H9 (cell line): ENCODE data around the gene IPO13. TPM values are rescaled to one million over a fixed set of nuclear protein-coding genes. Genes with fewer than 3 reads are reported as not detected.

Experiments
- DNase-seq: peaks from one replicate; pipeline ENCODE4 v3.0.0-alpha.2; 2017
- H2AFZ ChIP-seq: one replicate; pipeline ENCODE4 v1.6.1; 2013; ENCODE audit warnings: mild to moderate bottlenecking, low read length, control low read depth, moderate library complexity
- H2AK5ac ChIP-seq: 2 replicates; pipeline ENCODE4 v1.6.1; 2013; ENCODE audit warnings: low read length, control low read depth, mixed read lengths; ENCODE audit not compliant: insufficient read length
- H2BK120ac ChIP-seq: one replicate; pipeline ENCODE4 v1.6.1; 2013; ENCODE audit warnings: low read depth, mild to moderate bottlenecking, low read length, control low read depth, inconsistent platforms; ENCODE audit not compliant: poor library complexity, severe bottlenecking
- H2BK12ac ChIP-seq: 2 replicates; pipeline ENCODE4 v1.6.1; 2013; ENCODE audit warnings: low read length, control low read depth, mixed read lengths, low read depth; ENCODE audit not compliant: insufficient read length
- H2BK15ac ChIP-seq: 2 replicates; pipeline ENCODE4 v1.6.1; 2013; ENCODE audit warnings: low read depth, low read length, control low read depth
- H2BK20ac ChIP-seq: one replicate; pipeline ENCODE4 v1.6.1; 2013; ENCODE audit warnings: low read depth, mild to moderate bottlenecking, low read length, control low read depth, inconsistent platforms; ENCODE audit not compliant: poor library complexity, severe bottlenecking
- H2BK5ac ChIP-seq: 2 replicates; pipeline ENCODE4 v1.6.1; 2013; ENCODE audit warnings: low read length, control low read depth, mixed read lengths; ENCODE audit not compliant: insufficient read length
- H3K14ac ChIP-seq: 2 replicates; pipeline ENCODE4 v1.6.1; 2013; ENCODE audit warnings: low read length, control low read depth; ENCODE audit not compliant: insufficient read depth
- H3K18ac ChIP-seq: 2 replicates; pipeline ENCODE4 v1.6.1; 2013; ENCODE audit warnings: low read depth, mild to moderate bottlenecking, mixed read lengths, low read length, control low read depth; ENCODE audit not compliant: insufficient read length
- H3K23ac ChIP-seq: 2 replicates; pipeline ENCODE4 v1.6.1; 2013; ENCODE audit warnings: low read length, control low read depth, mixed read lengths, low read depth; ENCODE audit not compliant: insufficient read length
- H3K23me2 ChIP-seq: 2 replicates; pipeline ENCODE4 v1.6.1; 2013; ENCODE audit warnings: low read depth, mild to moderate bottlenecking, mixed read lengths, low read length, control low read depth; ENCODE audit not compliant: insufficient read length, poor library complexity, severe bottlenecking
- H3K27ac ChIP-seq: 2 replicates; pipeline ENCODE4 v1.5.1; 2013; ENCODE audit warnings: low read length, control low read depth, mixed read lengths, low read depth; ENCODE audit not compliant: insufficient read length
- H3K27me3 ChIP-seq: 2 replicates; pipeline ENCODE4 v1.6.1; 2013; ENCODE audit warnings: low read length, control low read depth, inconsistent platforms; ENCODE audit not compliant: insufficient read depth
- H3K4ac ChIP-seq: 2 replicates; pipeline ENCODE4 v1.6.1; 2013; ENCODE audit warnings: low read depth, mild to moderate bottlenecking, control low read depth, inconsistent platforms, low read length, moderate library complexity
- H3K4me1 ChIP-seq: 2 replicates; pipeline ENCODE4 v1.6.1; 2013; ENCODE audit warnings: low read length, control low read depth, inconsistent platforms; ENCODE audit not compliant: insufficient read depth
- H3K4me2 ChIP-seq: 2 replicates; pipeline ENCODE4 v1.6.1; 2013; ENCODE audit warnings: low read length, control low read depth, mixed read lengths; ENCODE audit not compliant: insufficient read length, insufficient read depth
- H3K56ac ChIP-seq: 2 replicates; pipeline ENCODE4 v1.6.1; 2013; ENCODE audit warnings: low read depth, mild to moderate bottlenecking, mixed read lengths, low read length, control low read depth; ENCODE audit not compliant: insufficient read length
- H3K79me1 ChIP-seq: 2 replicates; pipeline ENCODE4 v1.6.1; 2013; ENCODE audit warnings: low read depth, mild to moderate bottlenecking, moderate library complexity, low read length, control low read depth, inconsistent platforms; ENCODE audit not compliant: insufficient read depth, poor library complexity, severe bottlenecking
- H3K79me2 ChIP-seq: 2 replicates; pipeline ENCODE4 v1.6.1; 2013; ENCODE audit warnings: low read length, control low read depth, inconsistent platforms; ENCODE audit not compliant: insufficient read depth
- H3K9ac ChIP-seq: 2 replicates; pipeline ENCODE4 v1.6.1; 2013; ENCODE audit warnings: low read length, control low read depth, mixed read lengths; ENCODE audit not compliant: insufficient read length; ENCODE audit errors: extremely low read depth
- H3K9me3 ChIP-seq: one replicate; pipeline ENCODE4 v1.6.1; 2013; ENCODE audit warnings: low read depth, low read length, inconsistent platforms; ENCODE audit not compliant: control insufficient read depth
- H3T11ph ChIP-seq: one replicate; pipeline ENCODE4 v1.6.1; 2013; ENCODE audit warnings: mild to moderate bottlenecking, low read length, control low read depth, inconsistent platforms
- H4K20me1 ChIP-seq: one replicate; pipeline ENCODE4 v1.6.1; 2013; ENCODE audit not compliant: control insufficient read depth, insufficient read length, insufficient read depth
- H4K5ac ChIP-seq: 2 replicates; pipeline ENCODE4 v1.6.1; 2013; ENCODE audit warnings: low read depth, mild to moderate bottlenecking, mixed read lengths, low read length, control low read depth; ENCODE audit not compliant: insufficient read length
- H4K8ac ChIP-seq: replicated peaks from 2 replicates; pipeline ENCODE4 v1.6.1; 2013; ENCODE audit warnings: low read length, control low read depth, mixed read lengths, low read depth; ENCODE audit not compliant: insufficient read length
- H4K91ac ChIP-seq: 2 replicates; pipeline ENCODE4 v1.6.1; 2013; ENCODE audit warnings: low read depth, mild to moderate bottlenecking, moderate library complexity, mixed read lengths, low read length, control low read depth; ENCODE audit not compliant: insufficient read length
- H3K27ac Mint-ChIP-seq, 3 experiments: 2 replicates in 2 of 3; 3 replicates in 1 of 3; pipeline ENCODE4 v1.8.0; 2020 to 2021; ENCODE audit warnings: mixed read lengths in 3 of 3, mild to moderate bottlenecking in 1 of 3, moderate library complexity in 1 of 3
- H3K27me3 Mint-ChIP-seq: 2 replicates; pipeline ENCODE4 v1.8.0; 2021; ENCODE audit warnings: low read depth, mild to moderate bottlenecking, moderate library complexity, mixed read lengths
- H3K36me3 Mint-ChIP-seq, 3 experiments: 2 replicates in 2 of 3; 3 replicates in 1 of 3; pipeline ENCODE4 v1.8.0; 2020 to 2021; ENCODE audit warnings: low read depth in 3 of 3, mixed read lengths in 3 of 3; ENCODE audit not compliant: insufficient read depth in 1 of 3
- H3K4me1 Mint-ChIP-seq, 2 experiments: 2 replicates each; pipeline ENCODE4 v1.8.0; 2020; ENCODE audit warnings: mixed read lengths in 2 of 2
- H3K4me3 Mint-ChIP-seq, 2 experiments: 2 replicates in 1 of 2; 3 replicates in 1 of 2; pipeline ENCODE4 v1.8.0; 2020 to 2021; ENCODE audit warnings: mild to moderate bottlenecking in 2 of 2, mixed read lengths in 2 of 2, moderate library complexity in 1 of 2
- H3K9me3 Mint-ChIP-seq, 2 experiments: 2 replicates in 1 of 2; 3 replicates in 1 of 2; pipeline ENCODE4 v1.8.0; 2020; ENCODE audit warnings: mild to moderate bottlenecking in 2 of 2, mixed read lengths in 2 of 2, moderate library complexity in 1 of 2
- CTCF ChIP-seq: fragments of 200-600 bp; sonication (generic); conservative IDR thresholded peaks from 3 replicates; pipeline ENCODE4 v1.8.0; 2021; ENCODE audit warnings: antibody characterized with exemption, mild to moderate bottlenecking
- WGBS: extraction: QIAGEN DNeasy Blood & Tissue Kit; methylation state at CpG from one replicate; pipeline ENCODE4 v1.1.7; 2013; ENCODE audit warnings: missing lambda C conversion rate, low lambda C conversion rate, mixed read lengths; ENCODE audit not compliant: insufficient read length; ENCODE audit errors: extremely low coverage; 5-methylcytosine and 5-hydroxymethylcytosine counted together
- total RNA-seq: library from RNA; stranded (reverse); gene quantifications from 2 replicates; pipeline ENCODE4 v1.2.1, GENCODE V29; 2021

IPO13 gene
- total RNA-seq, 1 experiment from 2014 or later = 24.5 TPM

GRCh38 chr1:43945674-43946235 is 995 bp upstream of the IPO13 start:
- Histone ChIP-seq H3K4me1 (no peaks in the 10 kb centered on the region), H3K27me3 (no peaks in the 10 kb centered on the region), H2BK5ac (no peak overlapping the region), H2AFZ (no peak overlapping the region), H3K23ac (no peak overlapping the region), H4K20me1 (no peaks in the 10 kb centered on the region), H3K14ac (no peak overlapping the region), H3K4ac (no peak overlapping the region), H4K8ac (no peak overlapping the region), H3K27ac (no peak overlapping the region), H3K79me1 (no peaks in the 10 kb centered on the region), H3K56ac (no peak overlapping the region), H2BK15ac (no peak overlapping the region), H2BK120ac (no peak overlapping the region), H3K9me3 (no peaks in the 10 kb centered on the region), H3T11ph (no peak overlapping the region), H2AK5ac (no peak overlapping the region), H3K18ac (no peak overlapping the region), H2BK12ac (no peak overlapping the region), H4K5ac (no peak overlapping the region), H3K23me2 (peaks cover 10% of the 10 kb centered on the region), H3K9ac (no peak overlapping the region), H3K79me2 (no peaks in the 10 kb centered on the region), H3K4me2 (peak overlapping the region; percentile 25), H2BK20ac (no peak overlapping the region), H4K91ac (no peak overlapping the region)
- peak overlapping the region; percentile 84 to 88 for H3K4me3 Mint-ChIP-seq
- H3K27ac Mint-ChIP-seq = peak overlapping the region in 1 of 3 experiments; percentile 86; a peak in 2 of 7 replicates
- peaks cover 26 to 34% of the 10 kb centered on the region in 2 experiments for H3K4me1 Mint-ChIP-seq
- H3K9me3 Mint-ChIP-seq = no peaks in the 10 kb centered on the region
- DNase-seq = no peak
- WGBS = no CpG with 5 or more reads among the region's 3 CpGs
- no peak for TF ChIP-seq CTCF
- H3K27me3 Mint-ChIP-seq = no peaks in the 10 kb centered on the region; the same call in 1 of the 2 replicates
- peaks cover 0 to 9% (median 7%) of the 10 kb centered on the region in 3 experiments; a peak in 6 of 7 replicates for H3K36me3 Mint-ChIP-seq
